SK-N-DZ (cell line): ENCODE results near the gene ATMIN.

Source experiments
- DNase-seq: peaks from one replicate; pipeline ENCODE4 v3.0.0-alpha.2; 2015; ENCODE audit warnings: low spot score

The ATMIN gene

GRCh38 chr16:81005610-81006161, 30.0 kb upstream of the ATMIN start:
- DNase-seq: peak; percentile 26

GRCh38 chr16:81006211-81006812, 29.3 kb upstream of the ATMIN start:
- no peak for DNase-seq

GRCh38 chr16:81006813-81007695, 28.6 kb upstream of the ATMIN start, which contains the start of the genes CENPN and CMC2:
Gene CENPN (plus strand): TSS chr16:81007214. CDS start chr16:81011940, 4,726 bp downstream.
Gene CMC2 (minus strand): TSS chr16:81006885. CDS start chr16:80997394, 9,491 bp downstream.
- DNase-seq: peak; percentile 100

GRCh38 chr16:81008505-81008789, 27.2 kb upstream of the ATMIN start:
- no peak for DNase-seq

GRCh38 chr16:81012974-81013373, 22.7 kb upstream of the ATMIN start:
- DNase-seq: no peak

GRCh38 chr16:81014672-81015071, 21.0 kb upstream of the ATMIN start:
- no peak for DNase-seq

GRCh38 chr16:81018496-81018895, 17.1 kb upstream of the ATMIN start:
- no peak for DNase-seq

GRCh38 chr16:81026429-81026828, 9.2 kb upstream of the ATMIN start:
- no peak for DNase-seq

GRCh38 chr16:81029930-81030604, 5.6 kb upstream of the ATMIN start:
- no peak for DNase-seq

GRCh38 chr16:81035975-81036750, 521 bp downstream of the ATMIN start:
- DNase-seq: no peak

- DNase-seq: no peak
Measured at GRCh38 chr16:81036751-81037350, 1.2 kb downstream of the ATMIN start.

- peak; percentile 29 for DNase-seq
Measured at GRCh38 chr16:81040131-81040530, 4.5 kb downstream of the ATMIN start.

- no peak for DNase-seq
Measured at GRCh38 chr16:81040842-81041241, 5.2 kb downstream of the ATMIN start.

GRCh38 chr16:81041696-81042095, 6.1 kb downstream of the ATMIN start:
- no peak for DNase-seq

- no peak for DNase-seq
Measured at GRCh38 chr16:81042821-81043220, 7.2 kb downstream of the ATMIN start.

GRCh38 chr16:81053761-81054160, 18.1 kb downstream of the ATMIN start:
- no peak for DNase-seq

- DNase-seq: no peak
Measured at GRCh38 chr16:81060576-81061306, 25.1 kb downstream of the ATMIN start.

GRCh38 chr16:81061307-81061640, 25.6 kb downstream of the ATMIN start:
- DNase-seq: no peak

GRCh38 chr16:81061871-81062608, 26.4 kb downstream of the ATMIN start:
- DNase-seq: no peak

GRCh38 chr16:81066681-81067080, 31.0 kb downstream of the ATMIN start:
- DNase-seq: no peak
